ENCODE data around the gene ZNF32. TPM values are rescaled to one million over a fixed set of nuclear protein-coding genes. Genes with fewer than 3 reads are reported as not detected.

Gene ZNF32
- total RNA-seq, 1 experiment from 2014 or later, result 14.6 TPM

DNA sequence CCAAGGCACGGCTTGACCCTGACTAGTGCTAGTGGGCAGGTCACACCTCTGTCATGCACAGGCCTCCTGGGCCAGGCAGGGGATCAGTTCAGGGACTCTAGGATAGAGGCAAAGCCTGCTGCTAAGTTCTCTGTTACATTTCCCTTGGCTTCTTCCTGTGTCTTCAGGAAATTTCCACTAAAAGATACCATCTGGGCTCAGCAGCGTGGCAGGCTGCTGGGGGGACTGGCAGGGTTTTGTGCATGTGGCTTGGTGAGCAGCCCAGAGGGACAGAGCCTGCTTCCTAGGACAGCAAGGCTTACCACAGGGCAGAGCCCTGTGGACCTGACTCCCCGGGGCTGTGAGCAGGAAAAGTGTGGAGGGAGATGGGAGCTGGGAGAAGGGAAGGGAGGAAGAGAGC, 20.7 kb upstream of the ZNF32 start:
- WGBS (ENCODE audit: extremely low coverage, insufficient read length, low lambda C conversion rate), result no CpG with 5 or more reads among the region's 3 CpGs
- H3K27me3 Mint-ChIP-seq (ENCODE audit: low read depth), result peaks cover 28% of the 10 kb centered on the region
- no peak overlapping the region for H3K56ac ChIP-seq (ENCODE audit: insufficient read length, low read depth, low read length)
- no peak for DNase-seq
- H3K27ac Mint-ChIP-seq, result no peak overlapping the region
- no peak overlapping the region for H3K23ac ChIP-seq (ENCODE audit: insufficient read length, low read depth, low read length)
- H2BK5ac ChIP-seq (ENCODE audit: insufficient read length, low read length), result no peak overlapping the region
- peaks cover 9 to 14% of the 10 kb centered on the region in 2 experiments; a peak in 3 of 4 replicates for H3K4me1 Mint-ChIP-seq
- H3K27ac ChIP-seq (ENCODE audit: insufficient read length, low read depth, low read length), result no peak overlapping the region
- no peak overlapping the region for H3T11ph ChIP-seq (ENCODE audit: low read length)
- no peaks in the 10 kb centered on the region for H3K9me3 ChIP-seq (ENCODE audit: control insufficient read depth, low read depth, low read length)
- H3K14ac ChIP-seq (ENCODE audit: insufficient read depth, low read length), result no peak overlapping the region
- H3K4me2 ChIP-seq (ENCODE audit: insufficient read depth, insufficient read length, low read length), result no peak overlapping the region
- H3K27me3 ChIP-seq (ENCODE audit: insufficient read depth, low read length), result no peaks in the 10 kb centered on the region
- H3K9ac ChIP-seq (ENCODE audit: extremely low read depth, insufficient read length, low read length), result no peak overlapping the region
- H2AFZ ChIP-seq (ENCODE audit: low read length), result no peak overlapping the region
- no peak overlapping the region for H3K4me3 Mint-ChIP-seq
- no peaks in the 10 kb centered on the region for H3K4me1 ChIP-seq (ENCODE audit: insufficient read depth, low read length)
- H2BK12ac ChIP-seq (ENCODE audit: insufficient read length, low read depth, low read length), result no peak overlapping the region
- no peak overlapping the region for H2BK120ac ChIP-seq (ENCODE audit: low read depth, low read length, poor library complexity, severe bottlenecking)
- no peak overlapping the region for H2BK20ac ChIP-seq (ENCODE audit: low read depth, low read length, poor library complexity, severe bottlenecking)
- H3K79me2 ChIP-seq (ENCODE audit: insufficient read depth, low read length), result no peaks in the 10 kb centered on the region
- no peaks in the 10 kb centered on the region; a peak in 1 of 7 replicates for H3K36me3 Mint-ChIP-seq (ENCODE audit: insufficient read depth in 1 of 3, low read depth in 3 of 3)
- peaks cover 7% of the 10 kb centered on the region for H3K23me2 ChIP-seq (ENCODE audit: insufficient read length, low read depth, low read length, poor library complexity, severe bottlenecking)
- H3K4ac ChIP-seq (ENCODE audit: low read depth, low read length), result no peak overlapping the region
- no peak overlapping the region for H2BK15ac ChIP-seq (ENCODE audit: low read depth, low read length)
- no peak overlapping the region for H4K5ac ChIP-seq (ENCODE audit: insufficient read length, low read depth, low read length)
- H4K8ac ChIP-seq (replicated peaks; ENCODE audit: insufficient read length, low read depth, low read length), result no peak overlapping the region
- peaks cover 0 to 5% of the 10 kb centered on the region in 2 experiments; a peak in 3 of 5 replicates for H3K9me3 Mint-ChIP-seq
- no peaks in the 10 kb centered on the region for H4K20me1 ChIP-seq (ENCODE audit: control insufficient read depth, insufficient read depth, insufficient read length)
- no peaks in the 10 kb centered on the region for H3K79me1 ChIP-seq (ENCODE audit: insufficient read depth, low read depth, low read length, poor library complexity, severe bottlenecking)
- TF ChIP-seq, protein P1, sequence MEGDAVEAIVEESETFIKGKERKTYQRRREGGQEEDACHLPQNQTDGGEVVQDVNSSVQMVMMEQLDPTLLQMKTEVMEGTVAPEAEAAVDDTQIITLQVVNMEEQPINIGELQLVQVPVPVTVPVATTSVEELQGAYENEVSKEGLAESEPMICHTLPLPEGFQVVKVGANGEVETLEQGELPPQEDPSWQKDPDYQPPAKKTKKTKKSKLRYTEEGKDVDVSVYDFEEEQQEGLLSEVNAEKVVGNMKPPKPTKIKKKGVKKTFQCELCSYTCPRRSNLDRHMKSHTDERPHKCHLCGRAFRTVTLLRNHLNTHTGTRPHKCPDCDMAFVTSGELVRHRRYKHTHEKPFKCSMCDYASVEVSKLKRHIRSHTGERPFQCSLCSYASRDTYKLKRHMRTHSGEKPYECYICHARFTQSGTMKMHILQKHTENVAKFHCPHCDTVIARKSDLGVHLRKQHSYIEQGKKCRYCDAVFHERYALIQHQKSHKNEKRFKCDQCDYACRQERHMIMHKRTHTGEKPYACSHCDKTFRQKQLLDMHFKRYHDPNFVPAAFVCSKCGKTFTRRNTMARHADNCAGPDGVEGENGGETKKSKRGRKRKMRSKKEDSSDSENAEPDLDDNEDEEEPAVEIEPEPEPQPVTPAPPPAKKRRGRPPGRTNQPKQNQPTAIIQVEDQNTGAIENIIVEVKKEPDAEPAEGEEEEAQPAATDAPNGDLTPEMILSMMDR (conservative IDR thresholded peaks at IDR 0.05), result no peak
- no peak overlapping the region for H4K91ac ChIP-seq (ENCODE audit: insufficient read length, low read depth, low read length)
- no peak overlapping the region for H2AK5ac ChIP-seq (ENCODE audit: insufficient read length, low read length)
- H3K18ac ChIP-seq (ENCODE audit: insufficient read length, low read depth, low read length), result no peak overlapping the region

Data from H9 (cell line).